Keratinocyte (primary cell): ENCODE results near the gene OAT.

ENCODE experiments used
- CTCF ChIP-seq, 3 experiments: IDR thresholded peaks in 1 of 3; conservative IDR thresholded peaks in 1 of 3; optimal IDR thresholded peaks in 1 of 3; 2 replicates in 2 of 3; 3 replicates in 1 of 3; pipeline versions ENCODE3 to v1.5.1; 2011; ENCODE audit warnings: low read length in 3 of 3, mild to moderate bottlenecking in 3 of 3, moderate library complexity in 2 of 3, control low read depth in 1 of 3, inconsistent platforms in 1 of 3; ENCODE audit not compliant: insufficient read depth in 2 of 3; ENCODE audit errors: extremely low read depth in 1 of 3
- EZH2 ChIP-seq: IDR thresholded peaks from one replicate; pipeline ENCODE4 v1.6.1; 2012; ENCODE audit warnings: inconsistent platforms, mild to moderate bottlenecking, low read length, moderate library complexity

- TF ChIP-seq CTCF (optimal IDR thresholded peaks at IDR 0.05 in 1 of 3, IDR thresholded peaks at IDR 0.05 in 1 of 3, conservative IDR thresholded peaks at IDR 0.05 in 1 of 3; ENCODE audit: extremely low read depth in 1 of 3, insufficient read depth in 2 of 3, low read length in 3 of 3) (no peak), EZH2 (no peak)
Observed at GRCh38 chr10:124350806-124351205, 67.9 kb downstream of the OAT start.
